K562 (cell line): ENCODE results near the gene LAMTOR5. TPM values are rescaled to one million over a fixed set of nuclear protein-coding genes. Genes with fewer than 3 reads are reported as not detected.

Experiments used
- ATAC-seq: fragments of 200-7000 bp; cut with Tn5 transposase; 3 replicates; pipeline ENCODE4 v1.9.1; 2020; ENCODE audit warnings: moderate library complexity
- BruUV-seq: library from RNA; stranded (reverse); fragments of 400-500 nt; replicated peaks from 2 replicates; lab custom pipeline; 2021; lab: Mats Ljungman, UMichigan
- CTCF ChIA-PET: fragments of 300-600 bp; formaldehyde crosslinking; extraction: SDS; loops from one replicate; lab custom pipeline; 2021; ENCODE audit warnings: low intra/inter-chr PET ratio; lab: Yijun Ruan, JAX
- POLR2A ChIA-PET: fragments of 300-600, 350-650 bp; sonication (Branson Sonifier 250); formaldehyde crosslinking; extraction: SDS; loops from one replicate; lab custom pipeline; 2021; ENCODE audit warnings: antibody characterized with exemption, inconsistent platforms; lab: Yijun Ruan, JAX
- DNase-seq, 4 experiments: peaks; one replicate each; pipeline versions ENCODE4 v3.0.0 to v3.0.0-alpha.2; 2011 to 2018; ENCODE audit warnings: low spot score in 3 of 4, mixed read lengths in 3 of 4; ENCODE audit errors: extremely low read depth in 1 of 4
- FAIRE-seq: peaks from 2 replicates; lab custom pipeline; 2011; peaks lifted over from hg19 to GRCh38; lab: Jason Lieb, UNC
- H2AFZ ChIP-seq: 2 replicates; pipeline ENCODE4 v1.6.0; 2011; ENCODE audit warnings: low read depth, low read length, control low read depth, inconsistent platforms
- H3K27ac ChIP-seq: fragments of 200-600 bp; 3 replicates; pipeline ENCODE4 v1.8.0; 2011; ENCODE audit warnings: low read depth, mild to moderate bottlenecking, control low read depth, inconsistent platforms, low read length, moderate library complexity, mixed read lengths; ENCODE audit errors: extremely low read depth
- H3K27me3 ChIP-seq, 2 experiments: fragments of 300-600 bp in 1 of 2; 2 replicates in 1 of 2; 3 replicates in 1 of 2; pipeline versions ENCODE4 v1.6.0 to v1.8.0; 2011; ENCODE audit warnings: inconsistent platforms in 2 of 2, low read length in 2 of 2, mild to moderate bottlenecking in 1 of 2, mixed read lengths in 1 of 2, moderate library complexity in 1 of 2; ENCODE audit not compliant: control insufficient read depth in 2 of 2, insufficient read depth in 2 of 2
- H3K36me3 ChIP-seq: fragments of 300-600 bp; 3 replicates; pipeline ENCODE4 v1.8.0; 2011; ENCODE audit warnings: mild to moderate bottlenecking, low read length, inconsistent platforms; ENCODE audit not compliant: control insufficient read depth, insufficient read depth
- H3K4me1 ChIP-seq, 2 experiments: fragments of 200-600 bp in 1 of 2; replicated peaks in 1 of 2; 2 replicates in 1 of 2; 3 replicates in 1 of 2; pipeline versions ENCODE4 v1.5.1 to v1.8.0; 2011; ENCODE audit warnings: inconsistent platforms in 2 of 2, low read length in 2 of 2, mild to moderate bottlenecking in 1 of 2, mixed read lengths in 1 of 2, moderate library complexity in 1 of 2; ENCODE audit not compliant: control insufficient read depth in 2 of 2, insufficient read depth in 2 of 2
- H3K4me2 ChIP-seq: 2 replicates; pipeline ENCODE4 v1.6.1; 2011; ENCODE audit warnings: low read length, control low read depth, inconsistent platforms, mixed read lengths; ENCODE audit not compliant: insufficient read depth
- H3K4me3 ChIP-seq: fragments of 200-600 bp; sonication (generic), shearing (Covaris generic); 2 replicates; pipeline ENCODE4 v1.5.1; 2016; ENCODE audit warnings: control low read depth, inconsistent platforms
- H3K79me2 ChIP-seq: fragments of 200-600 bp; 3 replicates; pipeline ENCODE4 v1.8.0; 2011; ENCODE audit warnings: low read length, inconsistent platforms; ENCODE audit not compliant: control insufficient read depth, insufficient read depth
- H3K9ac ChIP-seq, 2 experiments: 2 replicates each; pipeline versions ENCODE4 v1.6.0 to v1.6.1; 2011; ENCODE audit warnings: low read depth in 2 of 2, low read length in 2 of 2, control low read depth in 1 of 2, inconsistent platforms in 1 of 2, mild to moderate bottlenecking in 1 of 2, mixed read lengths in 1 of 2; ENCODE audit not compliant: insufficient read depth in 1 of 2
- H3K9me1 ChIP-seq: one replicate; pipeline ENCODE4 v1.6.0; 2011; ENCODE audit warnings: inconsistent platforms, mild to moderate bottlenecking, low read length, moderate library complexity; ENCODE audit not compliant: control insufficient read depth, insufficient read depth
- H3K9me3 ChIP-seq: replicated peaks from 2 replicates; pipeline ENCODE4 v1.5.1; 2011; ENCODE audit warnings: low read depth, low read length, inconsistent platforms; ENCODE audit not compliant: control insufficient read depth, insufficient read depth
- H4K20me1 ChIP-seq: replicated peaks from 2 replicates; pipeline ENCODE4 v1.6.1; 2011; ENCODE audit warnings: low read length, inconsistent platforms, mixed read lengths; ENCODE audit not compliant: control insufficient read depth, insufficient read depth
- CBFA2T2 ChIP-seq: fragments of 450-650 bp; conservative IDR thresholded peaks from 2 replicates; pipeline ENCODE4 v1.6.1; 2017; ENCODE audit warnings: mild to moderate bottlenecking
- CBFA2T3 ChIP-seq: fragments of 450-650 bp; IDR thresholded peaks from 2 replicates; pipeline ENCODE4 v1.6.1; 2017
- CHD2 ChIP-seq: IDR thresholded peaks from 2 replicates; pipeline ENCODE4 v1.6.1; 2011; ENCODE audit warnings: low read depth, low read length
- ELK3 ChIP-seq: fragments of 450-650 bp; formaldehyde crosslinking; IDR thresholded peaks from 2 replicates; pipeline ENCODE4 v1.4.0; 2020; ENCODE audit warnings: mild to moderate bottlenecking
- FOSL1 ChIP-seq: fragments of 200-800 bp; sonication (Bioruptor generic); conservative IDR thresholded peaks from 2 replicates; pipeline ENCODE4 v1.6.1; 2016; ENCODE audit warnings: missing genetic modification characterization, missing compliant biosample characterization
- MBD1 ChIP-seq: fragments of 250-450 bp; sonication (Bioruptor Pico); IDR thresholded peaks from 2 replicates; pipeline ENCODE4 v1.8.0; 2022; ENCODE audit warnings: inconsistent platforms
- MTA2 ChIP-seq: fragments of 450-650 bp; IDR thresholded peaks from 2 replicates; pipeline ENCODE4 v1.6.1; 2016; ENCODE audit warnings: low read depth
- MYNN ChIP-seq, 2 experiments: sonication (generic); formaldehyde crosslinking in 1 of 2; IDR thresholded peaks; 2 replicates each; pipeline versions ENCODE4 v1.5.0 to v1.6.1; 2016 to 2020; ENCODE audit warnings: antibody characterized with exemption in 1 of 2, missing genetic modification reagents in 1 of 2
- NKRF ChIP-seq: fragments of 450-650 bp; IDR thresholded peaks from 2 replicates; pipeline ENCODE4 v1.6.1; 2016; ENCODE audit warnings: borderline replicate concordance
- NR2C2 ChIP-seq, 2 experiments: fragments of 200-800 bp in 1 of 2; sonication (Bioruptor generic) in 1 of 2; sonication (generic) in 1 of 2; formaldehyde crosslinking in 1 of 2; IDR thresholded peaks; 2 replicates each; pipeline versions ENCODE4 v1.6.1 to v1.8.0; 2016 to 2022; ENCODE audit warnings: mild to moderate bottlenecking in 1 of 2, missing compliant biosample characterization in 1 of 2, missing genetic modification characterization in 1 of 2, missing genetic modification reagents in 1 of 2
- PKNOX1 ChIP-seq: fragments of 450-650 bp; IDR thresholded peaks from 2 replicates; pipeline ENCODE4 v1.6.1; 2016
- SRSF7 ChIP-seq: fragments of 200-400 bp; formaldehyde crosslinking; optimal IDR thresholded peaks from 2 replicates; pipeline ENCODE3; 2017; ENCODE audit warnings: mild to moderate bottlenecking, low read depth, low read length
- ZFPM2 ChIP-seq: fragments of 250-450 bp; sonication (Bioruptor Pico); IDR thresholded peaks from 2 replicates; pipeline ENCODE4 v1.5.1; 2022; ENCODE audit warnings: mild to moderate bottlenecking
- ZNF175 ChIP-seq: fragments of 200-800 bp; sonication (Bioruptor generic); IDR thresholded peaks from 2 replicates; pipeline ENCODE4 v1.6.1; 2016; ENCODE audit warnings: low read depth, mild to moderate bottlenecking, missing genetic modification characterization, missing compliant biosample characterization
- ZNF395 ChIP-seq: fragments of 200-800 bp; sonication (Bioruptor generic); IDR thresholded peaks from 2 replicates; pipeline ENCODE4 v1.6.1; 2017; ENCODE audit warnings: missing genetic modification characterization, missing compliant biosample characterization
- ZNF75A ChIP-seq: fragments of 450-650 bp; formaldehyde crosslinking; IDR thresholded peaks from 2 replicates; pipeline ENCODE4 v1.4.0; 2020; ENCODE audit warnings: mild to moderate bottlenecking
- WGBS: fragments of 100-300 bp; shearing (Covaris generic); methylation state at CpG from one replicate; pipeline ENCODE4 v1.1.6; 2016; ENCODE audit warnings: low coverage, mixed read lengths; ENCODE audit not compliant: insufficient coverage; ENCODE audit errors: missing lambda C conversion rate; 5-methylcytosine and 5-hydroxymethylcytosine counted together
- in situ Hi-C: fragments of 300-500 bp; cut with MboI; formaldehyde crosslinking; loops from 4 replicates; pipeline ENCODE4 v1.15.0; 2018; ENCODE audit warnings: inconsistent platforms, mixed read lengths
- intact Hi-C: fragments of 100-400 bp; cut with micrococcal nuclease; formaldehyde crosslinking; loops from 2 replicates; pipeline ENCODE4 v1.14.2; 2022
- polyA plus RNA-seq, 8 experiments: library from polyadenylated mRNA; depleted of rRNA in 4 of 8; stranded (reverse) in 5 of 8; unstranded in 3 of 8; fragments of >200 nt; fragmentation: Nextera tagmentation in 2 of 8; fragmentation: Illumina TruSeq in 1 of 8; extraction: Ambion mirVana in 2 of 8; extraction: Trizol in 1 of 8; gene quantifications; 2 replicates each; pipeline versions ENCODE4 v1.2.1 to v1.2.3, GENCODE V29; 2011 to 2014; ENCODE audit warnings: inconsistent platforms in 1 of 8, missing spikeins in 1 of 8
- total RNA-seq, 7 experiments: library from RNA; depleted of rRNA in 6 of 7; stranded (reverse); fragments of >200 nt in 6 of 7; fragmentation: Illumina TruSeq in 2 of 7; extraction: Trizol in 2 of 7; gene quantifications; 2 replicates each; pipeline versions ENCODE4 v1.2.1 to v1.2.3, GENCODE V29; 2011 to 2021; ENCODE audit warnings: low replicate concordance in 1 of 7

LAMTOR5 gene
- total and polyA plus RNA-seq, 9 of the 15 experiments (the other 6 are each of a cell fraction or from before 2014, with no cell fraction given): 118 to 712 (median 241) TPM

GRCh38 chr1:110403805-110404204 lies 3.7 kb downstream of the LAMTOR5 start:
- H3K9ac ChIP-seq: no peak overlapping the region
- ChIA-PET CTCF (no interaction called here), POLR2A (interaction anchor here (0.6 to 2.7 kb wide), 7 partner anchors 9 to 1699 kb away, joined by 3 to 7 read pairs (median 4); no protein-coding TSS in a partner anchor)
- no peaks in the 10 kb centered on the region for H3K9me1 ChIP-seq
- no peaks in the 10 kb centered on the region for H3K9me3 ChIP-seq
- FAIRE-seq (no peak), DNase-seq (peak in 2 of 4 experiments; percentile 29 to 72), ATAC-seq (no peak)
- in situ Hi-C loops (no loop called here), intact Hi-C loops (no loop called here)
- H3K4me1 ChIP-seq: peaks cover 5 to 12% of the 10 kb centered on the region in 2 experiments; a peak in 3 of 5 replicates
- peaks cover 65% of the 10 kb centered on the region for H3K36me3 ChIP-seq
- H3K4me3 ChIP-seq: no peak overlapping the region
- 34% methylated on average over 5 of the region's 5 CpGs for WGBS
- no peak overlapping the region for H2AFZ ChIP-seq
- H3K27me3 ChIP-seq: no peaks in the 10 kb centered on the region
- H4K20me1 ChIP-seq: no peaks in the 10 kb centered on the region
- peaks cover 34% of the 10 kb centered on the region for H3K79me2 ChIP-seq
- H3K4me2 ChIP-seq: no peak overlapping the region
- no TSS peak for BruUV-seq
- H3K27ac ChIP-seq: no peak overlapping the region
- TF ChIP-seq ZNF175 (no peak), NKRF (no peak), ZFPM2 (no peak), ELK3 (CRISPR knock-in tag) (no peak), FOSL1 (tag) (peak; percentile 53; the same call in 1 of the 2 replicates), NR2C2 (CRISPR knock-in tag; IDR thresholded peaks at IDR 0.05) (no peak), NR2C2 (tag; IDR thresholded peaks at IDR 0.05) (peak; percentile 57; the same call in 1 of the 2 replicates), ZNF395 (CRISPR knock-in tag) (no peak), CHD2 (no peak), ZNF75A (no peak), MYNN (IDR thresholded peaks at IDR 0.05) (no peak), MYNN (CRISPR knock-in tag; IDR thresholded peaks at IDR 0.05) (no peak), CBFA2T3 (peak; percentile 70; the same call in 1 of the 2 replicates), MTA2 (peak; percentile 28; the same call in 1 of the 2 replicates), PKNOX1 (peak; percentile 60), SRSF7 (no peak), CBFA2T2 (peak; percentile 48), MBD1 (CRISPR knock-in tag) (no peak)
